Measurements from ENCODE around the gene HSD3B2. TPM values are rescaled to one million over a fixed set of nuclear protein-coding genes. Genes with fewer than 3 reads are reported as not detected.

HSD3B2 gene
- polyA plus RNA-seq, 1 donor from 2014 or later = not detected

- TF ChIP-seq SMC3 (conservative IDR thresholded peaks at IDR 0.05; ENCODE audit: poor library complexity) (no peak), MXI1 (conservative IDR thresholded peaks at IDR 0.05; ENCODE audit: poor library complexity, severe bottlenecking) (no peak), CTCF (IDR thresholded peaks at IDR 0.05; ENCODE audit: poor library complexity, severe bottlenecking) (no peak), RAD21 (conservative IDR thresholded peaks at IDR 0.05) (no peak), REST (IDR thresholded peaks at IDR 0.05; ENCODE audit: borderline replicate concordance) (no peak), EP300 (conservative IDR thresholded peaks at IDR 0.05; ENCODE audit: poor library complexity, severe bottlenecking) (no peak), TAF1 (IDR thresholded peaks at IDR 0.05; ENCODE audit: low read depth) (no peak), POLR2AphosphoS5 (IDR thresholded peaks at IDR 0.05) (no peak), EZH2 (IDR thresholded peaks at IDR 0.05; ENCODE audit: borderline replicate concordance, insufficient read depth, low read length, poor library complexity, severe bottlenecking) (no peak)
- H3K36me3 ChIP-seq (ENCODE audit: insufficient read depth, low read length) = no peaks in the 10 kb centered on the region
- no peak overlapping the region for H2AFZ ChIP-seq (ENCODE audit: low read depth, low read length)
- no peaks in the 10 kb centered on the region for H3F3A ChIP-seq (ENCODE audit: insufficient read depth, low read length, poor library complexity, severe bottlenecking)
- no peak overlapping the region for H3K4me2 ChIP-seq (ENCODE audit: low read length)
- H3K9me2 ChIP-seq (ENCODE audit: insufficient read depth, low read length) = no peaks in the 10 kb centered on the region
- no peaks in the 10 kb centered on the region for H3K79me2 ChIP-seq (replicated peaks; ENCODE audit: insufficient read depth, low read length)
- no peaks in the 10 kb centered on the region for H3K9me3 ChIP-seq (ENCODE audit: low read length)
- H3K27me3 ChIP-seq (ENCODE audit: insufficient read depth, low read depth, low read length) = no peaks in the 10 kb centered on the region
- H4K20me1 ChIP-seq (ENCODE audit: insufficient read depth) = no peaks in the 10 kb centered on the region
- no peak overlapping the region for H3K27ac ChIP-seq (ENCODE audit: low read length)
- no peak overlapping the region for H3K9ac ChIP-seq (ENCODE audit: low read length)
- H3K4me3 ChIP-seq (ENCODE audit: low read length) = no peak overlapping the region
Observed at GRCh38 chr1:119374208-119374874, 40.6 kb upstream of the HSD3B2 start.

- Histone ChIP-seq H2AFZ (ENCODE audit: low read depth, low read length) (no peak overlapping the region), H3K4me3 (ENCODE audit: low read length) (no peak overlapping the region), H3K9ac (ENCODE audit: low read length) (no peak overlapping the region), H3F3A (ENCODE audit: insufficient read depth, low read length, poor library complexity, severe bottlenecking) (no peaks in the 10 kb centered on the region), H3K27me3 (ENCODE audit: insufficient read depth, low read depth, low read length) (no peaks in the 10 kb centered on the region), H3K9me3 (ENCODE audit: low read length) (no peaks in the 10 kb centered on the region), H4K20me1 (ENCODE audit: insufficient read depth) (no peaks in the 10 kb centered on the region), H3K9me2 (ENCODE audit: insufficient read depth, low read length) (no peaks in the 10 kb centered on the region), H3K79me2 (replicated peaks; ENCODE audit: insufficient read depth, low read length) (no peaks in the 10 kb centered on the region), H3K4me2 (ENCODE audit: low read length) (no peak overlapping the region), H3K36me3 (ENCODE audit: insufficient read depth, low read length) (no peaks in the 10 kb centered on the region), H3K27ac (ENCODE audit: low read length) (no peak overlapping the region)
- TF ChIP-seq EZH2 (IDR thresholded peaks at IDR 0.05; ENCODE audit: borderline replicate concordance, insufficient read depth, low read length, poor library complexity, severe bottlenecking) (no peak), REST (IDR thresholded peaks at IDR 0.05; ENCODE audit: borderline replicate concordance) (no peak), POLR2AphosphoS5 (IDR thresholded peaks at IDR 0.05) (no peak), RAD21 (conservative IDR thresholded peaks at IDR 0.05) (no peak), CTCF (IDR thresholded peaks at IDR 0.05; ENCODE audit: poor library complexity, severe bottlenecking) (no peak), MXI1 (conservative IDR thresholded peaks at IDR 0.05; ENCODE audit: poor library complexity, severe bottlenecking) (no peak), TAF1 (IDR thresholded peaks at IDR 0.05; ENCODE audit: low read depth) (no peak), SMC3 (conservative IDR thresholded peaks at IDR 0.05; ENCODE audit: poor library complexity) (no peak), EP300 (conservative IDR thresholded peaks at IDR 0.05; ENCODE audit: poor library complexity, severe bottlenecking) (no peak)
Observed at GRCh38 chr1:119375366-119375765, 39.6 kb upstream of the HSD3B2 start.
